CD14-positive monocyte (primary cell): ENCODE results near the gene TFDP2. TPM values are rescaled to one million over a fixed set of nuclear protein-coding genes. Genes with fewer than 3 reads are reported as not detected.
A peak's percentile ranks its signal among the peaks of the same experiment; 100 is the strongest.
"Not testable (repeated sequence)": the region's sequence is repeated elsewhere in the genome, so short reads cannot be mapped to it uniquely, and the experiment has no call there.

ENCODE experiments used
- DNase-seq, 3 donors: peaks; one replicate each; pipeline ENCODE4 v3.0.0-alpha.2; 2011 to 2022
- H2AFZ ChIP-seq: 2 replicates; pipeline ENCODE4 v1.6.0; 2012; ENCODE audit warnings: mild to moderate bottlenecking, low read depth, low read length, inconsistent platforms; ENCODE audit not compliant: insufficient read depth, poor library complexity, severe bottlenecking
- H3K27ac ChIP-seq, 2 donors: 1 replicate in 1 of 2; 2 replicates in 1 of 2; pipeline ENCODE4 v1.5.1; 2012 to 2013; ENCODE audit warnings: low read length in 2 of 2, control low read depth in 1 of 2, inconsistent platforms in 1 of 2, low read depth in 1 of 2, mild to moderate bottlenecking in 1 of 2
- H3K27me3 ChIP-seq, 2 donors: one replicate each; pipeline versions ENCODE4 v1.6.0 to v1.6.1; 2011 to 2013; ENCODE audit warnings: low read length in 2 of 2; ENCODE audit not compliant: control insufficient read depth in 2 of 2, insufficient read depth in 2 of 2
- H3K36me3 ChIP-seq, 2 donors: replicated peaks in 1 of 2; 1 replicate in 1 of 2; 2 replicates in 1 of 2; pipeline versions ENCODE4 v1.5.1 to v1.6.1; 2012 to 2013; ENCODE audit warnings: low read length in 2 of 2, control low read depth in 1 of 2, inconsistent platforms in 1 of 2, mild to moderate bottlenecking in 1 of 2; ENCODE audit not compliant: insufficient read depth in 2 of 2, control insufficient read depth in 1 of 2
- H3K4me1 ChIP-seq, 2 donors: 1 replicate in 1 of 2; 2 replicates in 1 of 2; pipeline versions ENCODE4 v1.5.1 to v1.6.1; 2012 to 2013; ENCODE audit warnings: low read length in 2 of 2, control low read depth in 1 of 2, inconsistent platforms in 1 of 2, mild to moderate bottlenecking in 1 of 2, moderate library complexity in 1 of 2; ENCODE audit not compliant: insufficient read depth in 2 of 2, control insufficient read depth in 1 of 2
- H3K4me2 ChIP-seq: replicated peaks from 2 replicates; pipeline ENCODE3; 2012; ENCODE audit warnings: low read length, moderate library complexity, mild to moderate bottlenecking; ENCODE audit not compliant: poor library complexity, severe bottlenecking; ENCODE audit errors: extremely low read depth
- H3K4me3 ChIP-seq, 3 experiments: fragments of 200-600 bp in 1 of 3; sonication (generic) in 1 of 3; replicated peaks in 1 of 3; 1 replicate in 2 of 3; 2 replicates in 1 of 3; pipeline ENCODE4 v1.5.1; 2011 to 2013; ENCODE audit warnings: low read length in 3 of 3, mild to moderate bottlenecking in 3 of 3, control low read depth in 2 of 3, low read depth in 2 of 3, inconsistent platforms in 1 of 3, moderate library complexity in 1 of 3
- H3K79me2 ChIP-seq: 2 replicates; pipeline ENCODE4 v1.6.0; 2012; ENCODE audit warnings: mild to moderate bottlenecking, control low read depth, inconsistent platforms, low read length, moderate library complexity; ENCODE audit not compliant: insufficient read depth
- H3K9ac ChIP-seq: 2 replicates; pipeline ENCODE4 v1.6.0; 2017; ENCODE audit warnings: low read length, mild to moderate bottlenecking; ENCODE audit not compliant: insufficient read depth, poor library complexity, severe bottlenecking
- H3K9me3 ChIP-seq, 2 donors: replicated peaks in 1 of 2; 1 replicate in 1 of 2; 2 replicates in 1 of 2; pipeline versions ENCODE4 v1.5.1 to v1.6.1; 2012 to 2013; ENCODE audit warnings: low read length in 2 of 2, control low read depth in 1 of 2; ENCODE audit not compliant: control insufficient read depth in 1 of 2, insufficient read depth in 1 of 2
- H4K20me1 ChIP-seq: 2 replicates; pipeline ENCODE4 v1.6.0; 2012; ENCODE audit warnings: mild to moderate bottlenecking, low read length, control low read depth, moderate library complexity; ENCODE audit not compliant: insufficient read depth
- H3K27ac Mint-ChIP-seq, 7 donors: one replicate each; pipeline ENCODE4 v1.8.0; 2020; ENCODE audit warnings: mild to moderate bottlenecking in 7 of 7, mixed read lengths in 7 of 7, moderate library complexity in 6 of 7, inconsistent platforms in 2 of 7
- H3K27me3 Mint-ChIP-seq, 3 donors: one replicate each; pipeline ENCODE4 v1.8.0; 2021 to 2022; ENCODE audit warnings: low read depth in 3 of 3, mild to moderate bottlenecking in 3 of 3, mixed read lengths in 3 of 3, moderate library complexity in 3 of 3, inconsistent platforms in 1 of 3
- H3K36me3 Mint-ChIP-seq, 2 donors: one replicate each; pipeline ENCODE4 v1.8.0; 2020; ENCODE audit warnings: mixed read lengths in 2 of 2, inconsistent platforms in 1 of 2, mild to moderate bottlenecking in 1 of 2
- H3K4me1 Mint-ChIP-seq: one replicate; pipeline ENCODE4 v1.8.0; 2020; ENCODE audit warnings: mild to moderate bottlenecking, mixed read lengths
- H3K4me3 Mint-ChIP-seq, 2 donors: one replicate each; pipeline ENCODE4 v1.8.0; 2020; ENCODE audit warnings: mild to moderate bottlenecking in 2 of 2, mixed read lengths in 2 of 2, moderate library complexity in 1 of 2
- H3K9me3 Mint-ChIP-seq, 7 donors: one replicate each; pipeline ENCODE4 v1.8.0; 2020 to 2022; ENCODE audit warnings: mixed read lengths in 7 of 7, mild to moderate bottlenecking in 6 of 7, moderate library complexity in 6 of 7, inconsistent platforms in 2 of 7
- CTCF ChIP-seq: fragments of 200-600 bp; IDR thresholded peaks from one replicate; pipeline ENCODE4 v1.8.0; 2022; ENCODE audit warnings: antibody characterized with exemption, mild to moderate bottlenecking
- WGBS: methylation state at CpG from one replicate; pipeline ENCODE4 v1.1.5; 2013; ENCODE audit warnings: missing lambda C conversion rate; ENCODE audit not compliant: insufficient coverage; 5-methylcytosine and 5-hydroxymethylcytosine counted together
- intact Hi-C, 2 donors: fragments of 100-400 bp; cut with micrococcal nuclease; formaldehyde crosslinking; loops; one replicate each; pipeline versions ENCODE4 v1.15.0 to v1.15.1; 2023
- polyA plus RNA-seq, 3 donors: library from polyadenylated mRNA; depleted of rRNA in 1 of 3; unstranded in 2 of 3; stranded (reverse) in 1 of 3; fragments of 300-500 nt in 2 of 3; fragments of >200 nt in 1 of 3; fragmentation: Illumina TruSeq in 2 of 3; gene quantifications; 1 replicate in 2 of 3; 2 replicates in 1 of 3; pipeline ENCODE4 v1.2.3, GENCODE V29; 2012 to 2021

TFDP2 gene
- polyA plus RNA-seq, 3 donors = 1.1 to 3.5 (median 1.7) TPM

GRCh38 chr3:141928631-141929270, 220.6 kb downstream of the TFDP2 start:
- Mint-ChIP-seq H3K27me3 (peaks cover 0 to 2% (median 2%) of the 10 kb centered on the region in 3 donors), H3K27ac (peak overlapping the region in 3 of 7 donors; percentile 9 to 59 (median 24)), H3K36me3 (peaks cover 30 to 52% of the 10 kb centered on the region in 2 donors), H3K4me3 (no peak overlapping the region), H3K9me3 (peaks cover 0 to 5% (median 0%) of the 10 kb centered on the region in 7 donors), H3K4me1 (no peaks in the 10 kb centered on the region)
- no peaks in the 10 kb centered on the region for H3K9me3 ChIP-seq
- no peaks in the 10 kb centered on the region for H3K27me3 ChIP-seq
- H3K79me2 ChIP-seq = no peaks in the 10 kb centered on the region
- no peaks in the 10 kb centered on the region for H4K20me1 ChIP-seq
- no peak overlapping the region for H3K27ac ChIP-seq
- no peak overlapping the region for H3K4me2 ChIP-seq
- H3K4me3 ChIP-seq = no peak overlapping the region
- TF ChIP-seq CTCF = no peak
- DNase-seq = no peak
- H3K4me1 ChIP-seq = no peaks in the 10 kb centered on the region
- WGBS = 89% methylated on average over 13 of the region's 15 CpGs
- H3K36me3 ChIP-seq = peaks cover 9 to 45% of the 10 kb centered on the region in 2 donors
- intact Hi-C loops = no loop called here
- H3K9ac ChIP-seq = no peak overlapping the region
- no peak overlapping the region for H2AFZ ChIP-seq

DNA sequence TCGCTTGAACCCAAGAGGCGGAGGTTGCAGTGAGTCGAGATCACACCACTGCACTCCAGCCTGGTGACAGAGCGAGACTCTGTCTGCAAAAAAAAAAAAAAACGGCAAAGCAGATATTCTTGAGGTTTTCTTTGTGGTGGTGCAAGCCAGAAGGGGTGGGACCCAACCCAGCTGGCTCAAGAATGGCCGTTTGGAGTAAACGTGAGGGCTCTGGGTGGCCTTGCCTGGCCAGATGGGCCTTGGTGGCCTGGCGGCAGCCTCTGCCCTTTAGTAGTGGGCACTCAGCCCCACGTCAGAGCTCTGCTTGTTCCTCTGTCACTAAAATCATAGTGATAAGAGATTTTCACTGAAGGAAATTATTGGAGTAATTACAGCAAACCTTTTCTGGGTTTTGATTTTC, 222.4 kb downstream of the TFDP2 start:
- Histone ChIP-seq H3K36me3 (peaks cover 17 to 64% of the 10 kb centered on the region in 2 donors), H3K27ac (no peak overlapping the region), H3K4me3 (no peak overlapping the region), H3K27me3 (no peaks in the 10 kb centered on the region), H3K79me2 (no peaks in the 10 kb centered on the region), H3K9ac (no peak overlapping the region), H3K4me2 (no peak overlapping the region), H4K20me1 (no peaks in the 10 kb centered on the region), H2AFZ (no peak overlapping the region), H3K4me1 (no peaks in the 10 kb centered on the region), H3K9me3 (no peaks in the 10 kb centered on the region)
- H3K4me3 Mint-ChIP-seq = no peak overlapping the region
- H3K4me1 Mint-ChIP-seq = no peaks in the 10 kb centered on the region
- intact Hi-C loops = no loop called here
- 80% methylated on average over 3 of the region's 9 CpGs for WGBS
- TF ChIP-seq CTCF = no peak
- DNase-seq = no peak
- H3K27ac Mint-ChIP-seq = no peak overlapping the region
- peaks cover 45 to 70% of the 10 kb centered on the region in 2 donors for H3K36me3 Mint-ChIP-seq
- H3K9me3 Mint-ChIP-seq = peaks cover 0 to 5% (median 0%) of the 10 kb centered on the region in 7 donors
- peaks cover 0 to 2% (median 2%) of the 10 kb centered on the region in 3 donors for H3K27me3 Mint-ChIP-seq

DNA sequence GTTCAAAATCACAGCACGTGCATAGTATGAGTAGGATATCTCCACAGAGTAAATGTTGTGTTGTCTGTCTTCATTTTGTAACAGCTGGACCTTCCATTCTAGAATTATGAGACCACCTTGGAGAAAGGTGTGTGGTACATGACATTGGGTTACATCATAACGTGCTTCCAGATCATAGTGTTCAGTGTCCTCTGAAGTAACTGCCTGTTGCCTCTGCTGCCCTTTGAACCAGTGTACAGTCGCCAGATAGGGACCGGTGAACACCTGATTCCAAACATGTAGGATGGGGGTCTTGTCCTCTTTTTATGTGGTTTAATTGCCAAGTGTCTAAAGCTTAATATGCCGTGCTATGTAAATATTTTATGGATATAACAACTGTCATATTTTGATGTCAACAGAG, 223.7 kb downstream of the TFDP2 start:
- H3K4me1 Mint-ChIP-seq, intact Hi-C loops, H3K4me2 ChIP-seq, H3K79me2 ChIP-seq, H4K20me1 ChIP-seq, H3K4me3 ChIP-seq, H3K27me3 ChIP-seq, H3K9me3 ChIP-seq, H3K9me3 Mint-ChIP-seq, H3K4me1 ChIP-seq, H3K27me3 Mint-ChIP-seq, H3K9ac ChIP-seq, H3K27ac ChIP-seq, H2AFZ ChIP-seq, H3K27ac Mint-ChIP-seq, DNase-seq, H3K4me3 Mint-ChIP-seq: not testable (repeated sequence)
- 100% methylated on average over 1 of the region's 5 CpGs for WGBS
- peaks cover 52 to 77% of the 10 kb centered on the region in 2 donors for H3K36me3 Mint-ChIP-seq
- H3K36me3 ChIP-seq = peaks cover 22 to 72% of the 10 kb centered on the region in 2 donors
